ENCODE data around the gene KLC4.

GRCh38 chr6:43038727-43039126, 20.7 kb upstream of the KLC4 start:
- TF ChIP-seq JUN (IDR thresholded peaks at IDR 0.05; ENCODE audit: borderline replicate concordance, low read depth, low read length) = no peak
- no peak for TF ChIP-seq JUN (CRISPR knock-in tag; IDR thresholded peaks at IDR 0.05; ENCODE audit: borderline replicate concordance)
- no peak for TF ChIP-seq NR2C2 (CRISPR knock-in tag; IDR thresholded peaks at IDR 0.05)
- no peak for TF ChIP-seq NR2C2 (tag; IDR thresholded peaks at IDR 0.05)
- TF ChIP-seq MEIS2 (IDR thresholded peaks at IDR 0.05; ENCODE audit: partially characterized antibody) = no peak
- no peak for TF ChIP-seq CHD2 (IDR thresholded peaks at IDR 0.05; ENCODE audit: low read depth, low read length)
- TF ChIP-seq ZNF696 (CRISPR knock-in tag; conservative IDR thresholded peaks at IDR 0.05) = no peak
- TF ChIP-seq, protein P1, sequence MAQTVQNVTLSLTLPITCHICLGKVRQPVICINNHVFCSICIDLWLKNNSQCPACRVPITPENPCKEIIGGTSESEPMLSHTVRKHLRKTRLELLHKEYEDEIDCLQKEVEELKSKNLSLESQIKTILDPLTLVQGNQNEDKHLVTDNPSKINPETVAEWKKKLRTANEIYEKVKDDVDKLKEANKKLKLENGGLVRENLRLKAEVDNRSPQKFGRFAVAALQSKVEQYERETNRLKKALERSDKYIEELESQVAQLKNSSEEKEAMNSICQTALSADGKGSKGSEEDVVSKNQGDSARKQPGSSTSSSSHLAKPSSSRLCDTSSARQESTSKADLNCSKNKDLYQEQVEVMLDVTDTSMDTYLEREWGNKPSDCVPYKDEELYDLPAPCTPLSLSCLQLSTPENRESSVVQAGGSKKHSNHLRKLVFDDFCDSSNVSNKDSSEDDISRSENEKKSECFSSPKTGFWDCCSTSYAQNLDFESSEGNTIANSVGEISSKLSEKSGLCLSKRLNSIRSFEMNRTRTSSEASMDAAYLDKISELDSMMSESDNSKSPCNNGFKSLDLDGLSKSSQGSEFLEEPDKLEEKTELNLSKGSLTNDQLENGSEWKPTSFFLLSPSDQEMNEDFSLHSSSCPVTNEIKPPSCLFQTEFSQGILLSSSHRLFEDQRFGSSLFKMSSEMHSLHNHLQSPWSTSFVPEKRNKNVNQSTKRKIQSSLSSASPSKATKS (CRISPR knock-in tag; IDR thresholded peaks at IDR 0.05) = no peak
- TF ChIP-seq POLR2AphosphoS2 (IDR thresholded peaks at IDR 0.05; ENCODE audit: low read length) = no peak
- TF ChIP-seq FOXJ3 (CRISPR knock-in tag; IDR thresholded peaks at IDR 0.05) = no peak
- TF ChIP-seq MCM7 (IDR thresholded peaks at IDR 0.05) = no peak
- TF ChIP-seq MYC (IDR thresholded peaks at IDR 0.05; ENCODE audit: low read depth, low read length) = no peak
- TF ChIP-seq MYC (CRISPR knock-in tag; IDR thresholded peaks at IDR 0.05; ENCODE audit: borderline replicate concordance, low read depth) = no peak
- TF ChIP-seq, protein P2, sequence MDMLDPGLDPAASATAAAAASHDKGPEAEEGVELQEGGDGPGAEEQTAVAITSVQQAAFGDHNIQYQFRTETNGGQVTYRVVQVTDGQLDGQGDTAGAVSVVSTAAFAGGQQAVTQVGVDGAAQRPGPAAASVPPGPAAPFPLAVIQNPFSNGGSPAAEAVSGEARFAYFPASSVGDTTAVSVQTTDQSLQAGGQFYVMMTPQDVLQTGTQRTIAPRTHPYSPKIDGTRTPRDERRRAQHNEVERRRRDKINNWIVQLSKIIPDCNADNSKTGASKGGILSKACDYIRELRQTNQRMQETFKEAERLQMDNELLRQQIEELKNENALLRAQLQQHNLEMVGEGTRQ (CRISPR knock-in tag; IDR thresholded peaks at IDR 0.05) = no peak
- no peak for TF ChIP-seq SRSF9 (IDR thresholded peaks at IDR 0.05; ENCODE audit: borderline replicate concordance, low read depth, low read length)
- TF ChIP-seq KDM4B (IDR thresholded peaks at IDR 0.05; ENCODE audit: borderline replicate concordance in 2 of 2, low read depth in 1 of 2) = no peak
